Lower leg skin (tissue), 4 donors: Measurements from ENCODE around the gene COX4I2. TPM values are rescaled to one million over a fixed set of nuclear protein-coding genes. Genes with fewer than 3 reads are reported as not detected.
"Not testable (repeated sequence)": the region's sequence is repeated elsewhere in the genome, so short reads cannot be mapped to it uniquely, and the experiment has no call there.

Experiments used
- DNase-seq, 2 donors: peaks; one replicate each; pipeline ENCODE4 v3.0.0-alpha.2; 2019; ENCODE audit warnings: low spot score in 2 of 2
- H3K4me3 ChIP-seq: fragments of 200-600 bp; sonication (generic); 2 replicates; pipeline ENCODE4 v1.5.1; 2017; ENCODE audit warnings: mild to moderate bottlenecking, low read depth; ENCODE audit not compliant: poor library complexity, severe bottlenecking
- POLR2A ChIP-seq, 2 donors: fragments of 450-650 bp; IDR thresholded peaks; one replicate each; pipeline ENCODE4 v1.6.1; 2016 to 2017; ENCODE audit warnings: antibody characterized with exemption in 2 of 2, mild to moderate bottlenecking in 1 of 2, moderate library complexity in 1 of 2
- WGBS, 2 donors: methylation state at CpG; one replicate each; pipeline ENCODE4 v1.1.5; 2018; 5-methylcytosine and 5-hydroxymethylcytosine counted together
- intact Hi-C: fragments of 100-400 bp; cut with DNase I; formaldehyde crosslinking; loops from one replicate; pipeline ENCODE4 v1.15.0; 2023; ENCODE audit warnings: low total_unique reads
- total RNA-seq, 4 donors: library from RNA; depleted of rRNA; stranded (reverse); fragments of >200 nt; gene quantifications; one replicate each; pipeline ENCODE4 v1.1.0, GENCODE V29; 2016
- TF ChIP-seq, protein P1 (sequence below), 3 donors: fragments of 450-650 bp; IDR thresholded peaks; one replicate each; pipeline ENCODE4 v1.5.1; 2016; ENCODE audit warnings: antibody characterized with exemption in 3 of 3, mild to moderate bottlenecking in 3 of 3, moderate library complexity in 2 of 3

The COX4I2 gene
- total RNA-seq, 4 donors from 2014 or later: 0.67 to 19.0 (median 3.3) TPM

DNA sequence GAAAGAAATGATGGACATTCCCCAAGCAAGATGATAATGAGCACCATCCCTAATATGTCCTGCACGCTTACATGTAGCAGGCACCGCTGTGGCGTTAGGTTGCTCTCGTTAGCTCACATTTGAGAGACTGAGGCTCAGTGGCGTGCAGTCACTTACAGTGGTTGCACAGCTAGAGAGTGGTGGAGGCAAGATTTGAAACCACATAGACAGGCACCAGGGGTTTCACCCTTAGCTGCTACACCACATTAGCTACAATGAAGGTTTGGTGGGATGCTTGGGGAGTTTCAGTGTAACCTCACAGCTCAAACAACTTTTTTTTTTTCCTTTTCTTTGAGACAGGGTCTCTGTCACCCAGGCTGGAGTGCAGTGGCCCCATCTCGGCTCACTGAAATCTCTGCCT is 3.7 kb downstream of the COX4I2 start:
- DNase-seq: no peak
- WGBS, 2 donors: 95% methylated on average over 6 of the region's 6 CpGs
- H3K4me3 ChIP-seq: no peak overlapping the region
- TF ChIP-seq POLR2A (IDR thresholded peaks at IDR 0.05): no peak
- TF ChIP-seq, protein P1, sequence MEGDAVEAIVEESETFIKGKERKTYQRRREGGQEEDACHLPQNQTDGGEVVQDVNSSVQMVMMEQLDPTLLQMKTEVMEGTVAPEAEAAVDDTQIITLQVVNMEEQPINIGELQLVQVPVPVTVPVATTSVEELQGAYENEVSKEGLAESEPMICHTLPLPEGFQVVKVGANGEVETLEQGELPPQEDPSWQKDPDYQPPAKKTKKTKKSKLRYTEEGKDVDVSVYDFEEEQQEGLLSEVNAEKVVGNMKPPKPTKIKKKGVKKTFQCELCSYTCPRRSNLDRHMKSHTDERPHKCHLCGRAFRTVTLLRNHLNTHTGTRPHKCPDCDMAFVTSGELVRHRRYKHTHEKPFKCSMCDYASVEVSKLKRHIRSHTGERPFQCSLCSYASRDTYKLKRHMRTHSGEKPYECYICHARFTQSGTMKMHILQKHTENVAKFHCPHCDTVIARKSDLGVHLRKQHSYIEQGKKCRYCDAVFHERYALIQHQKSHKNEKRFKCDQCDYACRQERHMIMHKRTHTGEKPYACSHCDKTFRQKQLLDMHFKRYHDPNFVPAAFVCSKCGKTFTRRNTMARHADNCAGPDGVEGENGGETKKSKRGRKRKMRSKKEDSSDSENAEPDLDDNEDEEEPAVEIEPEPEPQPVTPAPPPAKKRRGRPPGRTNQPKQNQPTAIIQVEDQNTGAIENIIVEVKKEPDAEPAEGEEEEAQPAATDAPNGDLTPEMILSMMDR (IDR thresholded peaks at IDR 0.05): no peak
- intact Hi-C loops: no loop called here

DNA sequence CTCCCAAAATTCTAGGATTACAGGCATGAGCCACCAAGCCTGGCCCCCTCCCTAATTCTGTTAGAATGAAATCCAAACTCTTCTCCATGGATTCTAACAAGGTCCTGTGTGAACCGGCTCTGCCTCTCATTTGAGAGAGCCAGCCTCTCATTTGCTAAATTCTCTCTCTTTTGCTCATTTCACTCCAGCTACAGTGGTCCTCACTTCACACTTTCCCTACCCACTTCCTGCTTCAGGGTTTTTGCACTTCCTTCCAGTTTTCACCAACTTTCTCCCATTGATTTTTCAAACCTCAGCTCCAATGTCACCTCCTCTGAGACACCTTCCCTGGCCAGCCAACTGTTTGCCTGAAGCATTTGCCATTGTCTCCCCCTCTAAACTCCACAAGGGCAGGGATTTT is 5.1 kb downstream of the COX4I2 start:
- intact Hi-C loops: no loop called here
- TF ChIP-seq, protein P1 (IDR thresholded peaks at IDR 0.05): no peak
- TF ChIP-seq POLR2A (IDR thresholded peaks at IDR 0.05): no peak
- H3K4me3 ChIP-seq: no peak overlapping the region
- DNase-seq: no peak
- 69 to 79% methylated on average over 1 of the region's 1 CpG for WGBS, 2 donors

DNA sequence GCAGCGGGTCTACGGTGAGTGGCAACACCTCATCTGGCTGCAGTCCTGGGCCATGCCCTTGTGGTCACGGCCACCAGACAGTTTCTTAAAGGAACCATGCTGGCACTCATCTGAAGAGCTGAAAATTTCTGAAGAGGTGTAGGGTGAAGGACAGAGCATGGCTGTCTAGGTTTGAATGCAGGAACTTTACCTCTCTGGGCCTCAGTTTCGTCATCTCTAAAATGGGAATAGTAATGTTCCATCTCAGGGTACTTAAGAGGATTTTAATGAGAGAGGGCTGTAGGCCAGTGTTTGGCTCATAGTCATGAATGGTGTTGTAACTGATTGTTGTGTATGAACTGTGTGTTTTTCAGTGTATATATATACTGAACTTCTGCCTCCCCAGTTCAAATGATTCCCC is 5.8 kb downstream of the COX4I2 start:
- TF ChIP-seq POLR2A (IDR thresholded peaks at IDR 0.05): no peak
- TF ChIP-seq, protein P1 (IDR thresholded peaks at IDR 0.05): no peak
- 77 to 85% methylated on average over 4 of the region's 4 CpGs for WGBS, 2 donors
- intact Hi-C loops: no loop called here

DNA sequence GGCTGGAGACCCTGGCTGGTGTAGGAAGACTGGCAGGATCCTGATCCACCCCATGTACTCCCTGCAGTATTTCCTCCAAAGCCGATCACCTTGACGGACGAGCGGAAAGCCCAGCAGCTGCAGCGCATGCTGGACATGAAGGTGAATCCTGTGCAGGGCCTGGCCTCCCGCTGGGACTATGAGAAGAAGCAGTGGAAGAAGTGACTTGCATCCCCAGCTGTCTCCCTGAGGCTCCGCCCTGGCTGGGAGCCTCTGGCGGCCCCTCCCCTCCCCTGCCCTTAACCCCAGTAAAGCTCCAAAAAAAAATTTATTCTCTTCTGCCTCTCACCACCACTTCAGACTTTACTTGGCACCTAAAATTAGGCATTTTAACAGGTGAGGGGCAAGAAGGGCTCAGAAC is 7.0 kb downstream of the COX4I2 start:
- no peak for TF ChIP-seq POLR2A (IDR thresholded peaks at IDR 0.05)
- TF ChIP-seq, protein P1 (IDR thresholded peaks at IDR 0.05): no peak
- intact Hi-C loops: no loop called here
- H3K4me3 ChIP-seq: no peak overlapping the region
- 49 to 79% methylated on average over 4 to 8 of the region's 8 CpGs for WGBS, 2 donors
- no peak for DNase-seq

More for the DNA sequence above, 5.8 kb downstream of the COX4I2 start:
- H3K4me3 ChIP-seq: no peak overlapping the region
- DNase-seq: no peak

DNA sequence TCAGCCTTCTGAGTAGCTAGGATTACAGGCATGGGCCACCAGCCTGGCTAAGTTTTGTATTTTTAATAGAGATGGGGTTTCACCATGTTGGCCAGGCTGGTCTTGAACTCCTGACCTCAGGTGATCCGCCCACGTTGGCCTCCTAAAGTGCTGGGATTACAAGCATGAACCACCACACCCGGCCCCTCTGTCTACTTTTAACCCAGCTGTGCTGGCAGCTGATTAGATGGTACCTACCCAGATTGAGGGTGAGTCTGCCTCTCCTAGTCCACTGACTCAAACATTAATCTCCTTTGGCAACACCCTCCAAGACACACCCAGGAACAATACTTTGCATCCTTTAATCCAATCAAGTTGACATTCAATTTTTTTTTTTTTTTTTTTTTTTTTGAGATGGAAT is 10.4 kb downstream of the COX4I2 start:
- H3K4me3 ChIP-seq, DNase-seq, intact Hi-C loops: not testable (repeated sequence)
- WGBS, 2 donors: 52 to 61% methylated on average over 3 of the region's 3 CpGs

DNA sequence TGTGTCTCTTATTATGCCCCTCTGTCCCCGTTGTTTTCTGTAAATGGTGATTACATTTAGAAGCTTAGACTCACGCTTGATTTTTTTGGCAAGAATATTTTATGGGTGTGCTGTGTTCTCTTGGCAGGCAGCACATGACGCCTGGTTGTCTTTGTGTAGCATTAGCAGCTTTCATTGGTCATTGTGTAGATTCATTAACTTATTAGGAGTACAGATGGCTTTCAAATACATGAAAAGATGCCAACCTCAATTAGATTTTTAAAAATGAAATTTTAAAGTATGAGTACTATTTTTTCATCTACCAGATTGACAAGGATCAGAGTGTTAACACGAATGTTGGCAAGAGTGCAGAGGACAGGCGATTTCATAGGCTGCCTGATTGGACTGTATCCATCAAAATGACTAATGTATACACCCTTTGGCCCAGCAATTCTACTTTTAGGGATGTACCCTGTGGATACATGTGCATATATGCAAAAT is 15.2 kb downstream of the COX4I2 start:
- no peak for DNase-seq
- 9 to 18% methylated on average over 5 of the region's 5 CpGs for WGBS, 2 donors
- TF ChIP-seq, protein P1 (IDR thresholded peaks at IDR 0.05): no peak
- no peak for TF ChIP-seq POLR2A (IDR thresholded peaks at IDR 0.05)
- H3K4me3 ChIP-seq: no peak overlapping the region
- intact Hi-C loops: no loop called here
